NCI-H748 (cell line): ENCODE measurements around the gene LCN1.
"Not testable (repeated sequence)": the region's sequence is repeated elsewhere in the genome, so short reads cannot be mapped to it uniquely, and the experiment has no call there.

ENCODE experiments used
- DNase-seq: peaks from one replicate; lab custom pipeline; 2025; ENCODE audit not compliant: unreplicated experiment; lab: John Stamatoyannopoulos, UW

LCN1 gene

DNA sequence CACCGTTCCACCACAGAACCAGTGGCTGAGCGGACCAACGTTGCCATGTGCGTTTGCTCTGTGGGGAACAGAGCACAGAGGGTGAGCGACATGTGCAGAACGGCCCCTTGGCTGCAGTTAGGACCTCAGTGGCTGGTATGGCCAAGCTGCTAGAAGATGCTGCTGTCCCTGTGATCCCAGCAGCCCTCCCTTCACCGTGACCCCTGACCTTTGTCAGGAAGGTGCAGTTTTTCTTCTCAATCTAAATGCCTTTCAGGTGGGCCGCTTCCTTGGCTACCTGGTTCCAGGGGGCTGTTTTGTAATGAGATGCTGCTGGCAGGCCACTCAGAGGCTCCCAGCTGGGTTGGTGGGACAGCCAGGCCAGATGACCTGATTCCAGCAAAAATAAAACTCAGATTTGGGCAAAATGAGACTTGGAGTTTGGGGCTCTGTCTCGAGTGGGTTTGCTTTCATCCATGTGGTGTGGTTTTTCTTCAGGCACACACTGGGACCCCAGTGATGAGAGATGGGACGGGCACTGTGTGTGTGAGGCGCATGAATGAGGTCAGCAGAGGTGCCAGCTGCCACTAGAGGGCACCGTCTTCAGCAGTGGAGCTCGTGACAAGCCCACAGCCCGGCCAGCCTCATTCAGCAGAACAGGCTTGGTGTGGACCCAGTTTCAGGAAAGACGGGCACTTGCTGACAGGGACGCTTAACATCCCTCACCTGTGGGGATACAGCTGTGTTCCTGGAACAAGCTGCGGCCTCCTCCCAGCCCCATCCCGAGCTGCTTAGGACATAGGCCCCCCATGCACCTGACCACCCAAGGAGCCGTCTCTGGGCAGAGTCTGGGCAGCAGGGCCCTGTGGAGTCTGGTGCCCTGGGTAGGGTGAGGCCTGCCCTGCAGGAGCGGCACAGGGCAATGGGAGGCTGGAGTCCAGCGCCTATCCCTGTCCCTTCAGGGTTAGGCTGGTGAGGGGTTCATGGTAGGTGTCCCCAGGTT is 16.7 kb upstream of the LCN1 start:
- DNase-seq: peak; percentile 39

DNA sequence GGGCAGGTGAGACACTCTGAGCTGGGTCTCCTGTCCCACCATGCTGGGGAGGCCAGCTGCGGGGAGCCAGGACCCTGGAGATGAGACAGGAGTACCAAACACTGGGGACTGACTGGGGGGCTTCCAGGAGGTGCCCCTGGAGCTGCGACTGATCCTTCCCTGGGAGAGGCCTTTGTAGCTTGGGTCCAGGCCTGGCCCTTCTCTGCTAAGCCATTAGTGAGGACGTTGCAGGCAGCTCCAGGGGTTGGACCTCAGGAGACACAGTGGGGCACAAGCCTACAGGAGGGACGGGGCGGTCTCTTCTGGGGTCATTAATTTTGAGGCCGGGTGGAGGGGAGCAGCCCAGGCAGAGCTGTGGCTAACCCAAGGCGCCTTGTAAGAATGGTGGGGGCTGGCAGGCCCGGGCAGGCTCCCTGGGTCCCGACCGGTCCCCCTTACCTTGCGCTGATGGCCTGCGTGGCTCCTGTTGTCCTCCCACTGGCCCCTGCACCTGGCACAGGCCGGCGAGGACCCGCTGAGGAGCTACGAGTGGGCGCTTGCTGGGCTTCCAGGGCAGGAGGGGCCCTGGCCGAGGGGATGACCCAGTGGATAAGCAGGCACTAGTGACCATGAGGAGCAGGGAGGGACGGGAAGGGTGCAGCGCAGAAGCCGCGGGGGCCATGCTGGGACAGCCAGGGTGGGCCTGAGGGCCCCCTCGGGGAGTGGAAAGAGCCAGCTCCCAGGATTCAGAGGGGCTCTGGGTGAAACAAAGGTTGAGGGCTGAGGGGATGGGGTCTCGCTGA is 15.6 kb upstream of the LCN1 start:
- DNase-seq: no peak

GRCh38 chr9:135506327-135507103 is 14.7 kb upstream of the LCN1 start:
- no peak for DNase-seq

GRCh38 chr9:135507104-135508035 is 13.9 kb upstream of the LCN1 start:
- DNase-seq: no peak

DNA sequence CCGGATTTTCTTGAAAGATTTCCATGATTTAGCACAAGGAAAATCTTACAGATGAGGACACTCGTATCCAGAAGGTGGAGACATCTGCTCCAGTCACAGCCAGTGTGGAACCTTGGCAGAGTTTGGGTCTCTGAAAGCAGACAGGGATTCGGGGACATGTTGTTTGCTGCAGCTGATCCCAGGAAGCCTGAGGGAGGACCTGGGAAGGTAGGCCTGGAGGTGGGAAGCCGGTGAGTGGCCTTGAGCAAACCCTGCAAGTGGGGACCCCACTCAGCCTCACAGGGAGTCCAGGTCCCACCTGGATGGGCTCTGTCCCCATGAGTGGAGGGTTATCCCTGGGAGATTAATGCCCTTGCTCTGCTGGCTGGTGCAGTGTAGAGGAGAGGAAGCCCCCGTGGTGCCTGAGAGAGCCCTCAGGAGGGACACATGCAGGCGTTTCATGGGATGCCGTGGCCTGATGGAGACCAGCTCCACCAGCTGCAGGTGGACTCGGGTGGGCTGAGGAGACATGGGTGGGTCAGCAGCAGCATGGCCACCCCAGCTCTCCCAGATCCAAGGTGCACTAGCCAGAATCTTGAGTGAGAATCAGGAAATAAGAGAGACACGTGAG is 12.9 kb upstream of the LCN1 start:
- no peak for DNase-seq

DNA sequence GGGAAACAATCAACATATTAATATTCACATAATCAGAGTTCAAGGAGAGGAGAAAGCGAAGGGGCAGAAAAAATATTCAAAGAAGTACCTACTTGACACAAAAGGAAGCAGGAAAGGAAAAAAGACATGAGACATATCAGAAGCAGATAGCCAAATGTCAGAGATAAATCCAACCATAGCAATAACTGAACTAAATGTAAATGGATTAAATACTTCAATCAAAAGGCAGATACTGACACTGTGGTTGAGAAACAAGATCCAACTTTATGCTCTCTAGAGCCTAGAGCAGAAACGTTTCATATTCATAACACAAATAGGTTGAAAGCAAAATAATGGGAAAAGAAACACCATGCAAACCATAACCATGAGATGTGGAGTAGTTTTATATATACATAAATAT is 11.8 kb upstream of the LCN1 start:
- DNase-seq: no peak

GRCh38 chr9:135512241-135512603 is 9.0 kb upstream of the LCN1 start:
- no peak for DNase-seq

GRCh38 chr9:135512904-135513303 is 8.3 kb upstream of the LCN1 start:
- no peak for DNase-seq

- no peak for DNase-seq
Measured at GRCh38 chr9:135513351-135513846, 7.8 kb upstream of the LCN1 start.

GRCh38 chr9:135513906-135514305 is 7.3 kb upstream of the LCN1 start:
- not testable (repeated sequence) for DNase-seq

DNA sequence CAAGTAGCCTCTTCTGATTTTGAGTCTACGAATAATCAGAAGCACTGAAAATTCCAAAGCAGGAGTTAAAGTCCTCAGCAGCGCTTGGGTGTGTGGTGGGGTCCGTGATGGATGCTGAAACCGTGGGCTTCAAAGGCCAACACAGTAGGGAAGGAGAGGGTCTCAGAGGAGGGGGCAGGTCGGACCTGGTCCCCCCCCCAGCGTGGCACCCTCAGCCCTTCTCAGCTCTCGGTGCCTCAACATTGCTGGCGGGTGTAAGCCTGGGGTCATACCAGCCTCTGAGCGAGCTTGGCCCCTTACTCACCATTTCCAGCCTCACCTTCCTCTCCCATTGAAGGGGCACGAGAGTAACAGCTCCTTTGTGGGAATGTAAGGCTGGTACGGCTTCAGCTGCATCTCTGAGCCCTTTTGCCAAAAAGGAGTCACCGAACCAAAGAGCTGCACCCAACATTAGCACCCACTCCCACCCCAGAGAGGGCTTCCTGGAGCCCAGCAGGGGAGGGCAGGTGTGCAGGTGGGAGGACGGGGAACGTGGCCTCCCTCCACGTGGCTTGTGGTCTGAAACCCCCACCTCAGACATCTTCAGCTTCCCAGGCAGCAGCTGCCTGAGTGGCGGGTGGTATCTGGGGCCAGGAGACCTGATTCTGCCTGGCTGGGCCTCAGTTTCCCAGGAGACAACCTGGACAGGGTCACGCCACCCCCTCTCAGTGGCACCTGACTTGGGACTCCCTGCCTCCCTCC is 6.7 kb upstream of the LCN1 start:
- no peak for DNase-seq

DNA sequence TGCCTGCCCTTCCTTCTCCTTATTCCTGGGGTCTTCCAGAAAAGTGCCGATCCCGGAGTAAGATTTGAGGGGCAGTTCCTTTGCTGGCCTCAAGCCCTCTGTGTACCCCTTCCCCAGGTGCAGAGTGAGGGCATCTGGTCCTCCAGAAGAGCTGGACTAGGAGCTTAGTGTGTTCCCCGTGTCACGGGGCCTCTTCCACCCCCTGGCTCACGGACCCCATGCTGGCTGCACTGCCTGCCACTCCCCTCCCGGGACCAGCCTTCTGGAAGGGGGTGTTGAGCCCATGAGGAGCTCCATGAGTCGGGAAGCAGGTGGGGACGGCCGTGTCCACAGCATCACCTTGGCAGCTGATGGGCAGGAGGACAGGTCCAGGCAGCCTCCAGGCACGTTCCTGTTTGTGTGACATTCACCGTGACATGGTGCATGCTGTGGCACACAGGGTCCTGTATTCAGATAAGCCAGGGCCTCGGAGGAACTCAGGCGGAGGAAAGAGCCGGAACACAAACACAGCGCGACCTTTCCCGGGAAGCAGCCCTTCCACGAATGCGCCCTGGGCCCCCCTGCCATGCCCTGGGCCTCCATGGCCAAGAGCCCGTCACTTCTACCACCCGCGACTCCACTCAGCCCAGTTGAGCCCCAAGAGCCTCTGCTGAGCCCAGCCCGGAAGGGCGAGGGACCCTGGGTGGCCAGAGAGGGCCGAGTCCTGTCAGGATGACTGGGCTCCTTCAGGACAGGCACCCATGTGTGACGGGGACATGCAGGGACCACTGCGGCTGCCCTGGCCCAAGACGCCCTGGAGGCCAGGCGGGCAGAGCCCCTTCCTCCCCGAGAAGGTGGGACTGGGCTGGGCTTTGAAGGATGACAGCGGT is 5.9 kb upstream of the LCN1 start:
- DNase-seq: no peak

- DNase-seq: no peak
Measured at GRCh38 chr9:135516132-135516860, 4.9 kb upstream of the LCN1 start.

DNA sequence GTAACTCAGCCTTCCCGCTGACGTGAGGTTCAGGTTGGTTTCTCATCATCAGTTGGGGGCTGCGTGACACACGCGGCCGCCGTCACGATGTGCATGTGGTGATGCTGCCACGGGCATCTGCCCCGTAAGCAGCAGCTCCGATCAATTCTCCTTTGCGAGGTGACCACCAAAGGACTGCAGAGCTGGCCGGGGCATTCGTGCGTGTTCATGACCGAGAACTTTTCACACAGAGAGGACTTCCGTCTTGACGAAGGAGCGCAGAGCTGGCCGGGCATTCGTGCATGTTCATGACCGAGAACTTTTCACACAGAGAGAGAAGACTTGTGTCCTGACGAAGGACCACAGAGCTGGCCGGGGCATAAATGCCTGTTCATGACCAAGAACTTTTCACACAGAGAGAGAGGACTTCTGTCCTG is 3.8 kb upstream of the LCN1 start:
- DNase-seq: no peak

- DNase-seq: no peak
Measured at GRCh38 chr9:135519179-135519971, 1.9 kb upstream of the LCN1 start.

DNA sequence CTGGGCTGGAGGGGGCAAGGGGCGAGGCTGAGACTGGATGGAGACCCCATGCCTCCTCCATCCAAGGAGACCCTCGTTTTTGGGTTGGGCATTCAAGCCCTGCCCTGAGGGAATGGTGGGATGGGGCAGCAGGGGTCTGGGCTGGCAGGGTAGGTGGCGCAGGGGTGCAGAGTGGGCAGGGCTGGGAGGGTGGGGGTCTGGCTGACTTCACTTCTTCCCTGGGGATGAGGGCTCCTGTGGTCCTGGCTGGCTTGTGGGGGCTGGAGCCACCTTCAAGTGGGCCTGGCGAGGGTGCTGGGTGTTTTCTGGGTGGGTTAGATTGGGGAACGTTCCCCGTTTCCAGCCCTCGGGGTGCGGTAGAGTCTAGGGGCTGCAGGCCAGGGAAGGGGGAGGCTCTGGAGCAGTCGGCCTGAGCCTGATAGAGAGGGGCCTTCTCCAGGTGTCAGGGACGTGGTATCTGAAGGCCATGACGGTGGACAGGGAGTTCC is 412 bp downstream of the LCN1 start:
- DNase-seq: no peak
